ENCODE results near the gene LDB2.

DNA sequence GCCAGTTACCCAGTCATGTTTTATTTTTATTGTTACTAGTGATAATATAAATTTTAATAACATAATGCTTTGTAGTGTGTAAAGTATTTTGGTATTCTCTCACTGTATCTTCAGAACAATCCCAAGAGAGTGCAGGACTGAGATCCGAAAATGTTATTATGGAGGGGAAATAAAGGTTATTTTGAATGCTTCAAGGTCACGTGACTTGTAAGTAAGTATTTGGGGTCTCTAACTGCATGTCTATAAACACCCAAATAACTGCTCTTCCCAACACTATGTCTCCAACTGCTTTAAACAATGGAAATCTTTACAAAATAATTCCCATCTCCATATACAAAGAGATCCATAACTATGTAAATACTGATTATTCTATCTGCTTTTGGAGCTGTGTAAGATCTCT, 302.2 kb downstream of the LDB2 start:
- TF ChIP-seq YY1 (IDR thresholded peaks at IDR 0.05; ENCODE audit: insufficient read depth, insufficient read length) (no peak), SUZ12 (IDR thresholded peaks at IDR 0.05; ENCODE audit: extremely low read depth, insufficient read depth, insufficient read length) (no peak)

Measured in NT2/D1 (cell line).